Measurements from ENCODE around the gene CD28.

Gene CD28

GRCh38 chr2:203704430-203704829 lies 2.0 kb upstream of the CD28 start:
- peaks cover 20% of the 10 kb centered on the region for H3K4me1 ChIP-seq (ENCODE audit: insufficient read depth, low read length, severe bottlenecking)
- H3K4me3 ChIP-seq (ENCODE audit: low read depth, low read length, poor library complexity, severe bottlenecking), result no peak overlapping the region
- no peaks in the 10 kb centered on the region for H3F3A ChIP-seq (ENCODE audit: insufficient read depth, low read length)
- no peak overlapping the region for H3K4me2 ChIP-seq (ENCODE audit: low read length)
- H3K27me3 ChIP-seq (ENCODE audit: insufficient read depth, low read length), result no peaks in the 10 kb centered on the region
- H2AFZ ChIP-seq (ENCODE audit: low read length), result no peak overlapping the region
- no peak overlapping the region for H3K9ac ChIP-seq (ENCODE audit: low read length)
- H3K79me2 ChIP-seq (ENCODE audit: insufficient read depth, low read length), result no peaks in the 10 kb centered on the region
- H3K9me3 ChIP-seq (ENCODE audit: low read length), result peaks cover 6% of the 10 kb centered on the region; the same call in 1 of the 2 replicates
- no peaks in the 10 kb centered on the region; the same call in 1 of the 2 replicates for H3K36me3 ChIP-seq (ENCODE audit: insufficient read depth, low read length)
- H3K27ac ChIP-seq (ENCODE audit: low read depth, low read length, poor library complexity, severe bottlenecking), result no peak overlapping the region
- H4K20me1 ChIP-seq (ENCODE audit: insufficient read depth, low read length), result no peaks in the 10 kb centered on the region
- TF ChIP-seq CTCF (IDR thresholded peaks at IDR 0.05; ENCODE audit: low read length) (no peak), EZH2 (IDR thresholded peaks at IDR 0.05; ENCODE audit: borderline replicate concordance, low read length) (no peak)
- H3K9me2 ChIP-seq (ENCODE audit: low read depth, low read length), result no peaks in the 10 kb centered on the region

GRCh38 chr2:203705178-203705577 lies 1.3 kb upstream of the CD28 start:
- no peak overlapping the region for H3K4me3 ChIP-seq (ENCODE audit: low read depth, low read length, poor library complexity, severe bottlenecking)
- no peaks in the 10 kb centered on the region for H4K20me1 ChIP-seq (ENCODE audit: insufficient read depth, low read length)
- no peaks in the 10 kb centered on the region for H3F3A ChIP-seq (ENCODE audit: insufficient read depth, low read length)
- no peaks in the 10 kb centered on the region for H3K9me2 ChIP-seq (ENCODE audit: low read depth, low read length)
- H3K27ac ChIP-seq (ENCODE audit: low read depth, low read length, poor library complexity, severe bottlenecking), result no peak overlapping the region
- H3K9ac ChIP-seq (ENCODE audit: low read length), result no peak overlapping the region
- H2AFZ ChIP-seq (ENCODE audit: low read length), result no peak overlapping the region
- no peaks in the 10 kb centered on the region for H3K79me2 ChIP-seq (ENCODE audit: insufficient read depth, low read length)
- H3K4me1 ChIP-seq (ENCODE audit: insufficient read depth, low read length, severe bottlenecking), result peaks cover 26% of the 10 kb centered on the region
- no peaks in the 10 kb centered on the region; the same call in 1 of the 2 replicates for H3K36me3 ChIP-seq (ENCODE audit: insufficient read depth, low read length)
- no peaks in the 10 kb centered on the region for H3K27me3 ChIP-seq (ENCODE audit: insufficient read depth, low read length)
- H3K9me3 ChIP-seq (ENCODE audit: low read length), result peaks cover 6% of the 10 kb centered on the region; the same call in 1 of the 2 replicates
- no peak for TF ChIP-seq EZH2 (IDR thresholded peaks at IDR 0.05; ENCODE audit: borderline replicate concordance, low read length)
- no peak for TF ChIP-seq CTCF (IDR thresholded peaks at IDR 0.05; ENCODE audit: low read length)
- H3K4me2 ChIP-seq (ENCODE audit: low read length), result no peak overlapping the region

- TF ChIP-seq EZH2 (IDR thresholded peaks at IDR 0.05; ENCODE audit: borderline replicate concordance, low read length), result no peak
- TF ChIP-seq CTCF (IDR thresholded peaks at IDR 0.05; ENCODE audit: low read length), result no peak
- Histone ChIP-seq H3K4me1 (ENCODE audit: insufficient read depth, low read length, severe bottlenecking) (peaks cover 26% of the 10 kb centered on the region), H3K36me3 (ENCODE audit: insufficient read depth, low read length) (no peaks in the 10 kb centered on the region; the same call in 1 of the 2 replicates), H2AFZ (ENCODE audit: low read length) (no peak overlapping the region), H3K4me3 (ENCODE audit: low read depth, low read length, poor library complexity, severe bottlenecking) (no peak overlapping the region), H3K4me2 (ENCODE audit: low read length) (peak overlapping the region; percentile 11; the same call in 1 of the 2 replicates), H3K79me2 (ENCODE audit: insufficient read depth, low read length) (no peaks in the 10 kb centered on the region), H3K9me2 (ENCODE audit: low read depth, low read length) (no peaks in the 10 kb centered on the region), H4K20me1 (ENCODE audit: insufficient read depth, low read length) (no peaks in the 10 kb centered on the region), H3K27ac (ENCODE audit: low read depth, low read length, poor library complexity, severe bottlenecking) (no peak overlapping the region), H3K9ac (ENCODE audit: low read length) (no peak overlapping the region), H3K9me3 (ENCODE audit: low read length) (peaks cover 6% of the 10 kb centered on the region; the same call in 1 of the 2 replicates), H3F3A (ENCODE audit: insufficient read depth, low read length) (no peaks in the 10 kb centered on the region), H3K27me3 (ENCODE audit: insufficient read depth, low read length) (no peaks in the 10 kb centered on the region)
These were observed 1.1 kb downstream of the CD28 start for GRCh38 chr2:203707530-203707929.
